Heart left ventricle (tissue), 13 donors: ENCODE results near the gene CDH26.

ENCODE experiments used
- CTCF ChIP-seq, 12 donors: fragments of 200-600 bp; sonication (generic) in 4 of 12; IDR thresholded peaks; one replicate each; pipeline versions ENCODE4 v1.5.0 to v1.8.0; 2018 to 2022; ENCODE audit warnings: antibody characterized with exemption in 12 of 12, mild to moderate bottlenecking in 5 of 12
- POLR2A ChIP-seq, 2 donors: fragments of 450-650 bp; IDR thresholded peaks; one replicate each; pipeline ENCODE4 v1.6.1; 2017; ENCODE audit warnings: antibody characterized with exemption in 2 of 2, mild to moderate bottlenecking in 2 of 2, moderate library complexity in 2 of 2
- donor health status: ischemic (EF 13 %, LVEDD 7.1; RV severe dilation, severe dysfunction).
- donor health status: DM: no; HTN: yes; CAD: no.
- donor health status: DM: no; HTN: no; CAD: no.
- donor health status: ischemic (EF 25% LVEDD 6.9; RV normal size, moderate dysfunction).
- donor health status: ischemic (EF 25% LVEDD 5.7; RV mildly dilated, moderate dysfunction).
- donor health status: ischemic (EF 35%, LVEDD 5.7; RV mildly dilated, moderate dysfunction).
- donor health status: nonischemic (EF 11% LVEDD 7.7; RV severe dilation, severe dysfunction).
- donor health status: DM: yes; HTN: yes; CAD: no.
- donor health status: PGD.
- donor health status: ischemic (EF 29% LVEDD 5.4; RV normal size, mild dysfunction).
- donor health status: nonischemic (EF 23%, LVEDD 6.1; RV moderate dilation, normal function).

GRCh38 chr20:59993736-59994430 is 35.7 kb downstream of the CDH26 start:
- no peak for TF ChIP-seq POLR2A (IDR thresholded peaks at IDR 0.05)
- TF ChIP-seq CTCF (IDR thresholded peaks at IDR 0.05) = no peak
